HAP-1 (cell line): ENCODE data around the gene MAPK10.
"Not testable (repeated sequence)": the region's sequence is repeated elsewhere in the genome, so short reads cannot be mapped to it uniquely, and the experiment has no call there.

Source experiments
- DNase-seq, 2 experiments: peaks; one replicate each; pipeline ENCODE4 v3.0.0-alpha.2; 2016 to 2020; ENCODE audit warnings: low spot score in 2 of 2
- H3K27me3 ChIP-seq: fragments of 250-450 bp; sonication (Bioruptor Pico); 2 replicates; pipeline ENCODE4 v1.5.1; 2020; ENCODE audit warnings: low read depth, mild to moderate bottlenecking, moderate library complexity
- H3K36me3 ChIP-seq: fragments of 250-450 bp; sonication (Bioruptor Pico); replicated peaks from 2 replicates; pipeline ENCODE4 v1.5.1; 2020; ENCODE audit warnings: mild to moderate bottlenecking
- H3K4me1 ChIP-seq: fragments of 250-450 bp; sonication (Bioruptor Pico); 2 replicates; pipeline ENCODE4 v1.5.1; 2020; ENCODE audit warnings: mild to moderate bottlenecking
- H3K4me3 ChIP-seq: fragments of 250-450 bp; sonication (Bioruptor Pico); 2 replicates; pipeline ENCODE4 v1.5.1; 2020; ENCODE audit warnings: mild to moderate bottlenecking, moderate library complexity
- H3K9me3 ChIP-seq: fragments of 250-450 bp; sonication (Bioruptor Pico); 2 replicates; pipeline ENCODE4 v1.5.1; 2020; ENCODE audit warnings: mild to moderate bottlenecking, moderate library complexity
- in situ Hi-C: fragments of 300-500 bp; cut with MboI; formaldehyde crosslinking; loops from 3 replicates; pipeline ENCODE4 v1.14.3; 2020; ENCODE audit warnings: low sequenced_read_pairs, inconsistent platforms, mixed read lengths

MAPK10 gene

DNA sequence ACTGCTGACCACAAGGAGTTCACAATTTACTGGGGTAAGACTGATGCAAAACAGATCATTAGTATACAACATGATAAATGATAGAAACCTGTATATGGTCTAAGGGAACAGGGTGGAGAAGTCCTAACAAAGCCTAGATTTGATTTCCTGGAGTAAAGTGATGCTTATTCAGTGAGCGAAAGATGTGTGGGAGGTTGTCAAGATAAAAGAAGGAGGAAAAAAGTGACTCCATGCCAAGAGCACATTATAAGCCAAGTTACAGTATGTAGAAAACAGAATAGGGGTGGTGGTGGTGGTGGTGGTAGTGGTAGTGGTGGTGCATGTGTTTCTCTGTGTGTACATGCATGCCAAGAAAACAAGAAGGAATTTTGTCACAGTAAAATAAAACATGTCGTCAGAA lies 325.2 kb downstream of the MAPK10 start:
- H3K4me1 ChIP-seq: no peaks in the 10 kb centered on the region
- no peaks in the 10 kb centered on the region for H3K36me3 ChIP-seq
- DNase-seq: no peak
- H3K9me3 ChIP-seq: no peaks in the 10 kb centered on the region
- H3K27me3 ChIP-seq: no peaks in the 10 kb centered on the region
- in situ Hi-C loops: no loop called here
- H3K4me3 ChIP-seq: no peak overlapping the region

GRCh38 chr4:86033171-86033570 lies 326.7 kb downstream of the MAPK10 start:
- H3K27me3 ChIP-seq: no peaks in the 10 kb centered on the region
- DNase-seq: no peak
- in situ Hi-C loops: no loop called here
- H3K4me1 ChIP-seq: no peaks in the 10 kb centered on the region
- H3K4me3 ChIP-seq: no peak overlapping the region
- no peaks in the 10 kb centered on the region for H3K9me3 ChIP-seq
- no peaks in the 10 kb centered on the region for H3K36me3 ChIP-seq

DNA sequence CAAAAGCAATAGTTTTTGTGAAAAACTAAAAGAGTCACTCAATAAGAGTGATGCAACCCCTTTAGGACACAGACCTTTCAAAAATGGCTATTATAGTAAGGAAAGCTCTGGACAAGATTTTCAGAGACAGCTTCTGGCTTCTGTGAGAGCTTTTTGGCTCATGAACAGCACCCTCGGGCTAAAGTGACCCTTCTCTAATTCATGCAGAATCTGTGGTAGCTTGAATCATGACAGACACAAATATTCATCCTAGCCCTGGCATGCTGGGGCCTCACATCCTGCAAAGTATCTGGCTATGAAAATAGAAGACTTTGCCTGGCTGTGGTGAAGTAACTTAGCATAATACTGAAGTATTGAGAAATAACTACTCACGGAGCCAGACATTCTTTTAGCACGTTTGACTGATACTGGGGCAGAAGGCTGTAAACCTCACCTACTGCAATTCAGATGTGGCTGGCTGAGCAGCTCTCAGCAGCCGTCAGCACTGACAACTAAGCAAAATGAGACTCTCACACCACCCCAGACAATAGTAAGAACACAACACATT lies 327.3 kb downstream of the MAPK10 start:
- H3K4me3 ChIP-seq: no peak overlapping the region
- in situ Hi-C loops: no loop called here

DNA sequence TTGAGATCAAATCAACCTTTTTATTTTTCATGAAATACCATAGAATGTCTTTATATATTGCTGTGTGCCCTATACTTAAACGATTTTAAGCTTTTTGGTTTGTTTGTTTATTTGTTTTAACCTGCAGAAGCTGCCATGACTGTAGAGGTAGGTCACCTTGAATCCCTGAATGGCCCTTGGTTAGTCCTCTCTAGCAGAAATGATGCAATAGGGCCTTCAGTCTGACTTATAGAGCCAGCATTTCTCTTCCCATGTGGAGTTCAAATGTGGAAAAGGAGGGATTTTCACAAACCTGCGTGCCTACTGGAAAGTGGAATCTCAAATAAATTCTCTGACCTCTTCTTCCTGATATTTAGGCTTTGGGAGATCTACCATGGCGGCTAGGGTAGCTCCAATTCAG lies 327.9 kb downstream of the MAPK10 start:
- H3K36me3 ChIP-seq: no peaks in the 10 kb centered on the region
- H3K9me3 ChIP-seq: no peaks in the 10 kb centered on the region
- no peaks in the 10 kb centered on the region for H3K27me3 ChIP-seq
- H3K4me1 ChIP-seq: no peaks in the 10 kb centered on the region
- DNase-seq: no peak
- in situ Hi-C loops: no loop called here
- H3K4me3 ChIP-seq: no peak overlapping the region

More for the DNA sequence above, 327.3 kb downstream of the MAPK10 start:
- no peak for DNase-seq
- no peaks in the 10 kb centered on the region for H3K4me1 ChIP-seq
- H3K27me3 ChIP-seq: no peaks in the 10 kb centered on the region
- no peaks in the 10 kb centered on the region for H3K9me3 ChIP-seq
- no peaks in the 10 kb centered on the region for H3K36me3 ChIP-seq

DNA sequence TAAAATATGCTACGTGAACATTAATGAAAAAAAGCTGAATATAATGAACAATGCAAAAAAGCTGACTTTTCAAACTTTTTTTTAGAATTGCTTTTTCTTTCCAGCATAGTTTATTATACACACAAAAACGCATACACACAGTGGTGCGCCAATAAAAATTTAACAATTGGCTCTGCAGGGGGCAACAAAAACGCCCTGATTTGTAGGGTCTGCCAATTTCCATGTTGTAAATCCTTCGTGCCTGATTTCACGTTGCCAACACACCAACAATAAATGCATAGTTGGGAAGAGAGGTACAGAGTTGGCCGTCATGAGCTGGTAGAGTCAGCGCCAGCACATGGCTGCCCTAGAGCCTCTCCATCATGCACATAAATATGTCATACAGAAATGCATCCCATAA lies 333.1 kb downstream of the MAPK10 start:
- Histone ChIP-seq H3K27me3 (no peaks in the 10 kb centered on the region), H3K36me3 (no peaks in the 10 kb centered on the region), H3K4me1 (no peaks in the 10 kb centered on the region), H3K4me3 (no peak overlapping the region), H3K9me3 (no peaks in the 10 kb centered on the region)
- DNase-seq: no peak
- in situ Hi-C loops: no loop called here

- H3K4me1 ChIP-seq, H3K9me3 ChIP-seq, in situ Hi-C loops, H3K27me3 ChIP-seq, H3K36me3 ChIP-seq, DNase-seq, H3K4me3 ChIP-seq: not testable (repeated sequence)
Observed at GRCh38 chr4:86021671-86022070, 338.2 kb downstream of the MAPK10 start.

GRCh38 chr4:86019906-86020305 lies 339.9 kb downstream of the MAPK10 start:
- in situ Hi-C loops: no loop called here
- H3K27me3 ChIP-seq: no peaks in the 10 kb centered on the region
- DNase-seq: no peak
- no peaks in the 10 kb centered on the region for H3K9me3 ChIP-seq
- no peak overlapping the region for H3K4me3 ChIP-seq
- no peaks in the 10 kb centered on the region for H3K36me3 ChIP-seq
- H3K4me1 ChIP-seq: no peaks in the 10 kb centered on the region

DNA sequence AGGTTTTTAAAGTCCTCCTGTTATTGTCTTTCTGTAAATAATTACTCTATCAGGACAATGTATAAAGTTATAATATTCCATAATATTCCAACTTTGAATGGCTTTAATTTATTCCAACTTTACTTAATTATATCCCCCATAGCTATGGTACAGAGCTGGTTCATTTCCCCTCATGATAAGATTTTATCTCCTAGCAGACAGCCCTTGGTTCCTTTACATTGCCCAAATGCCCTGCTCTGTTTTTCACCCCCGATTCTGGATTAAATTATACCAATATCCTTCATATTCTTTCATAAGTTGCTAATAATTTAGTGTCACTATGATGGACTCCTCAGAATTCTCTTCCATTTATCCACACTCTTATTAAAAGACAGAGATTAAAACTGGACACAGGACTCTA lies 340.5 kb downstream of the MAPK10 start:
- in situ Hi-C loops: no loop called here
- Histone ChIP-seq H3K4me1 (no peaks in the 10 kb centered on the region), H3K36me3 (no peaks in the 10 kb centered on the region), H3K4me3 (no peak overlapping the region), H3K27me3 (no peaks in the 10 kb centered on the region), H3K9me3 (no peaks in the 10 kb centered on the region)
- no peak for DNase-seq

GRCh38 chr4:86015412-86016350 lies 344.2 kb downstream of the MAPK10 start:
- Histone ChIP-seq H3K36me3 (no peaks in the 10 kb centered on the region), H3K4me1 (no peaks in the 10 kb centered on the region), H3K9me3 (no peaks in the 10 kb centered on the region), H3K27me3 (no peaks in the 10 kb centered on the region), H3K4me3 (no peak overlapping the region)
- DNase-seq: no peak
- in situ Hi-C loops: no loop called here

DNA sequence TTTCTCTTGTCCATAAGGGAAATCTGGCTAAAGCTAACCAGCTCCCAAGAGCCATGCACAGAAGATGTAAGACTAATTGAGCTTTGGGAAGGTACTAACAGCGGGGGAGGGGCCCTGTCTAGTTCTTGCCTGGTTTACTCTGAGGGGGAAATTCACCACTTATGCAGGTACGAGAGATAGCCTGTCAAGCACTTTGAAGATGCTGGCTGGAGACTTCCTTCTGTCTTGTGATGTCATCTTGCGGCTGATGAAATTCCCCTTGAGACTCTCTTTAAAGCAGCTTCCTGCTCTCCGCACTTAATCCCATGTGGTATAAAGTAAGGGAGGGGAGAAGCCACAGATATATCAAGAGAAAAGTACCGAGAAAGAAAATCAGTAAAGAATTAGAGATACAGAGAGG lies 345.3 kb downstream of the MAPK10 start:
- in situ Hi-C loops: no loop called here
- DNase-seq: no peak
- Histone ChIP-seq H3K9me3 (no peaks in the 10 kb centered on the region), H3K4me3 (no peak overlapping the region), H3K27me3 (no peaks in the 10 kb centered on the region), H3K4me1 (no peaks in the 10 kb centered on the region), H3K36me3 (no peaks in the 10 kb centered on the region)

- in situ Hi-C loops: no loop called here
- DNase-seq: no peak
- Histone ChIP-seq H3K27me3 (no peaks in the 10 kb centered on the region), H3K9me3 (no peaks in the 10 kb centered on the region), H3K4me3 (no peak overlapping the region), H3K4me1 (no peaks in the 10 kb centered on the region), H3K36me3 (no peaks in the 10 kb centered on the region)
Observed at GRCh38 chr4:86013621-86014020, 346.2 kb downstream of the MAPK10 start.

- H3K9me3 ChIP-seq: no peaks in the 10 kb centered on the region
- H3K36me3 ChIP-seq: no peaks in the 10 kb centered on the region
- no peak overlapping the region for H3K4me3 ChIP-seq
- no peak for DNase-seq
- no peaks in the 10 kb centered on the region for H3K27me3 ChIP-seq
- no peaks in the 10 kb centered on the region for H3K4me1 ChIP-seq
- in situ Hi-C loops: no loop called here
Observed at GRCh38 chr4:86011117-86011516, 348.7 kb downstream of the MAPK10 start.

- Histone ChIP-seq H3K36me3 (no peaks in the 10 kb centered on the region), H3K9me3 (no peaks in the 10 kb centered on the region), H3K27me3 (no peaks in the 10 kb centered on the region), H3K4me1 (no peaks in the 10 kb centered on the region), H3K4me3 (no peak overlapping the region)
- DNase-seq: no peak
- in situ Hi-C loops: no loop called here
Observed at GRCh38 chr4:86007042-86007441, 352.8 kb downstream of the MAPK10 start.

DNA sequence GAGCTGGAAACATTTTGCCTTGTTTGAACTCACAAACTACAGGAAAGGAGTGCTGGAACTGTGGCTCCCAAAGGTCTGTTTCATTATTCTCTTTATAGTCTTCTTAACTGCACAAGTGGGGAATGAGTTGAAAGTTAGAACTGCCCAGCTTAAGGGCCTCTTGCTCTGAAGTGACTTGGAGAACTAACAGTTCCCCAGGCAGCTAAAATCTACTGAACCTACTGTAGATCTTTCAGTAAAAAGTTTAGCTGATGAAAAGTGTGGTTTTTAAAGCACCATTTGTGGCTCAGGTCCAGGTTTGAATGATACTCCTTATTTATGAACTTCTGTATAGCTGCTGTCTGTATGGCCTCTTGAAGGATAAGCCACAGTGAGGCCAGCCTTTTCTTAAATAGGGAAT lies 353.8 kb downstream of the MAPK10 start:
- 0 out of 2 replicates have a peak, but pooled peaks cover 3% of the 10 kb centered on the region for H3K27me3 ChIP-seq
- H3K9me3 ChIP-seq: no peaks in the 10 kb centered on the region
- H3K36me3 ChIP-seq: no peaks in the 10 kb centered on the region
- H3K4me3 ChIP-seq: no peak overlapping the region
- H3K4me1 ChIP-seq: no peaks in the 10 kb centered on the region
- in situ Hi-C loops: no loop called here
- DNase-seq: no peak
